Activated T-cell treated with anti-CD3 and anti-CD28 coated beads, Interleukin-2, amount 50 U/mL, for 1 hour (primary cell): ENCODE results near the gene FLT1.

Experiments
- DNase-seq: peaks from one replicate; pipeline ENCODE4 v3.0.0-alpha.2; 2020

The FLT1 gene, protein sequence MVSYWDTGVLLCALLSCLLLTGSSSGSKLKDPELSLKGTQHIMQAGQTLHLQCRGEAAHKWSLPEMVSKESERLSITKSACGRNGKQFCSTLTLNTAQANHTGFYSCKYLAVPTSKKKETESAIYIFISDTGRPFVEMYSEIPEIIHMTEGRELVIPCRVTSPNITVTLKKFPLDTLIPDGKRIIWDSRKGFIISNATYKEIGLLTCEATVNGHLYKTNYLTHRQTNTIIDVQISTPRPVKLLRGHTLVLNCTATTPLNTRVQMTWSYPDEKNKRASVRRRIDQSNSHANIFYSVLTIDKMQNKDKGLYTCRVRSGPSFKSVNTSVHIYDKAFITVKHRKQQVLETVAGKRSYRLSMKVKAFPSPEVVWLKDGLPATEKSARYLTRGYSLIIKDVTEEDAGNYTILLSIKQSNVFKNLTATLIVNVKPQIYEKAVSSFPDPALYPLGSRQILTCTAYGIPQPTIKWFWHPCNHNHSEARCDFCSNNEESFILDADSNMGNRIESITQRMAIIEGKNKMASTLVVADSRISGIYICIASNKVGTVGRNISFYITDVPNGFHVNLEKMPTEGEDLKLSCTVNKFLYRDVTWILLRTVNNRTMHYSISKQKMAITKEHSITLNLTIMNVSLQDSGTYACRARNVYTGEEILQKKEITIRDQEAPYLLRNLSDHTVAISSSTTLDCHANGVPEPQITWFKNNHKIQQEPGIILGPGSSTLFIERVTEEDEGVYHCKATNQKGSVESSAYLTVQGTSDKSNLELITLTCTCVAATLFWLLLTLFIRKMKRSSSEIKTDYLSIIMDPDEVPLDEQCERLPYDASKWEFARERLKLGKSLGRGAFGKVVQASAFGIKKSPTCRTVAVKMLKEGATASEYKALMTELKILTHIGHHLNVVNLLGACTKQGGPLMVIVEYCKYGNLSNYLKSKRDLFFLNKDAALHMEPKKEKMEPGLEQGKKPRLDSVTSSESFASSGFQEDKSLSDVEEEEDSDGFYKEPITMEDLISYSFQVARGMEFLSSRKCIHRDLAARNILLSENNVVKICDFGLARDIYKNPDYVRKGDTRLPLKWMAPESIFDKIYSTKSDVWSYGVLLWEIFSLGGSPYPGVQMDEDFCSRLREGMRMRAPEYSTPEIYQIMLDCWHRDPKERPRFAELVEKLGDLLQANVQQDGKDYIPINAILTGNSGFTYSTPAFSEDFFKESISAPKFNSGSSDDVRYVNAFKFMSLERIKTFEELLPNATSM (N-terminal part only)

DNA sequence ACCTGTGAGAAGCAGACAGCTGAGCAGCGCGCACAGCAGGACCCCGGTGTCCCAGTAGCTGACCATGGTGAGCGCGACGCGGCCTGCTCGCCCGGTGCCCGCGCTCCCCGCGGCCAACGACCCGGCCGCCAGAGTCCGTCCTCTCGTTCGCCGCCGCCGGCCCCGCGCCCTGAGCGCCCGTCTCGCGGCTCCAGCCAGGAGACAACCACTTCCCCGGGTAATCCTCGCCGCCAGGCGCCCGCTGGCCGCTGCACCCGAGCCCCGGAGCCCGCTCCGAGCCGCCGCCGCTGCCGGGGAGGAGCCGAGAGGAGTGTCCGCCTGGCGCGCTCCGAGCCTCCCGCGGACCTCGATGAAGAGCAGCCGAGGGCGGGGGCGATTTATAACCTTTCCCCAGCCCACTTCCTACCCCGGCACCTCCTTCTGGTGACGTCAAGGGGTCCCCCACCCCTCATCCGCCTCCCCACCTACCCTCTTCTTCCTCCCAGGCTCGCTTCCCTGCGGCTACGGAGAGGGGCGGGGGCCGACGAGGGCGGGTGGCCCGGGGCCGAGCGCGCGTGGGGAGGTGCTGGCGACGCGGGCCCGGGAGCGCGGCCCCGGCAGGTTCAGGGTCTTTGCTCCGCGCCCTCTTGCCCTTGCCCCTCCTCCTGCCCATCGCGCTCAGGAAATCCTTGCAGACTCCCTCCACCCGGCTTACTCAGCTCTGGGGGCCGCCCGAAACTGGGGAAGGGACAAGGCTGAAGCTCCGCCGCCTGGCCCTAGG, at the start of gene FLT1:
Gene FLT1, minus strand, starts transcription at position 351 of the 760 bp plus-strand sequence. Its CDS starts 285 bp downstream, at position 66.
- peak; percentile 53 for DNase-seq

DNA sequence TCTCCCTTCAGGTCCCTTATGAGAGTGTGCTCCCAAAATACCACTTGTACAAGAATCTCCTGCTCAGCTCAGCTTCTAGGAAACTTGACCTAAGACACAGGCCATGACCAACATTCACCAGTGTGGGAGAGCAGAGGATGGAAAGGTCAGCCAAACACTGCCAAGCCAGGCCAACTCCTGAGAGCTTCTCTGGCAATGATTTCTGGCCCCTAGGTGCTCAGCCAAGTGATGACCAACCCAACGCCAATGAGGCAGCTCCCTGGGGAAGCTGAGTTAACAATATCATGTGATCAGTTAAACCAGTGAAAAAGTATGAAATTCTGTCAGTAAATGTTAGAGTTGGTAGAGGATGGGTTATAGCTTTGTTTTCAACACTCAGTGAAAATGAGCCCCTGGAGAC, 49.1 kb upstream of the FLT1 start:
- no peak for DNase-seq

DNA sequence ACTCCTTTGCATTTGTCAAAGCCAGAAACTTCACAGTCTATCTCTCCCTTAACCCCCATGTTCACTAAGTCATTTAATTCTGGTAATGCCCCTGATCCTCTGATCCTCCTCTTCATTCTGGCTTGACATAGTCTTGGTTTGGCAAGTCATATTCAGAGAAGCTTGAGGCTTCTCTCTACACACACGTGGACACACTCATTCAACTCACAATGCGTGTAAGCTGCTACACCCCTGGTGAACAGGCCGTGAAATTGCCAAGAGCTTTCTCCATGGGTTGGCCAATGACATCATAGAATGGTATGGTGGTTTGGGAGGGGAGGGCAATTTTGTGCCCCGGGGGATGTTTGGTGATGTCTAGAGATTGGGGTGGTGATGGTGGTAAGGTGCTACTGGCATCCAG, 47.9 kb upstream of the FLT1 start:
- no peak for DNase-seq

DNA sequence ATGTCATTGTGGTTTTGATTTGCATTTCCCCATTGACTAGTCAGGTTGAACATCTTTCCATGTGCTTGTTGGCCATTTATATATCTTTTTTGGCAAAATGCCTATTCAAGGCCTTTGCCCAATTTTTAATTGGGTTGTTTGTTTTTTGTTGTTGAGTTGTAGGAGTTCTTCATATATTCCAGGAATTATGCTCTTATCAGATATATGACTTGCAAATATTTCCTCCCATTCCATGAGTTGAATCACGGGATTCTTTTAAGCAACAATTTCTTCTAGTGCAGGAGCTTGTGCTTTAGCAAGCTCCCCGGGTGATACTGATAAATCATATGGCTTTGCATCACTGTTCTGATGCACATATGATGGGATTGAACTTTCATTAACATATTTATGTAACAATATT, 47.0 kb upstream of the FLT1 start:
- no peak for DNase-seq

DNA sequence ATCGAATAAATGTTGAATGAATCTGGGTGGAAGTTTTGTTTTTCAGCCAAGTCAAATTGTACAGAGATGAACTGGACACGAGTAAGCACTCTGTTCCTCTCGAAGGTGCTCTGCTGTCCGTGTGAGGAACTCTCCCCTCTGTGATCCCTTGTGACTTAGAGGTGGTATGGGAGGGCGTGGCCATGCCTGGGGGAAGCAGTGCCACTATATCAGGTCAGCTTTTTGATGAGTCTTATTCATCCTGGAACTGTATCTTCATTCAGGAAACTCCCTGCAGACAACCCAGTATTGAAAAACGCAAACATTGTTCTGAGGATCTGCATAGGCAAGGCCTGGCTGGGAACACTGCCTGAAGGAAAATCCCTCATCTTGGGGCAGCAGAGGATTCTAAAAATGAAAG, 45.7 kb upstream of the FLT1 start:
- no peak for DNase-seq

DNA sequence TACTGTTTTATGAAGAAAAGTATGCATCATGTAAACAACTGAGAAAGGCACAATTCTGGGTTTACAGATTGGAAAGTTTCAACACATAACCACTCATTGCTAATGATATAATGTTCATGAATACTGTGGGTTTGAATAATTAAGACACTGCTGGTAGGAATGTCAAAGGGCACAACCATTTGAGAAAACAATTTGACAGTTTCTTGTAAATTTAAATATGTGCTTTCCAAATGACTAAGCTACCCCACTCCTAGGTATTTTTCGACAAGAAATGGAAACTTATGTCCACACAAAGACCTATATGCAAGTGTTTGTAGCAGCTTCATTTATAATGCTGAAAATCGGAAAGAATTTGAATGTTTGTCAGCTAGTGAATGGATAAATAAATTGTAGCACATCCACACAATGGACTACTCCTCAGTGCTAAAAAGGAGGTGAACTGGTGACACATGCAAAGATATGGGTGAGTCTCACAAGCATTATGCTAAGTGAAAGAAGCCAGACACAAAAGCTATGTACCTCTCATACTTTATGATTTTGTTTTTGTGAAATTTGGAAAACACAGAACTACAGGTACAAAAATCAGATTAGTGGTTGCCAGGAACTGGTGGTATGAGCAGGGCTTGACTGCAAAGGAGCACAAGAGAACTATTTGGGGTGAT, 44.8 kb upstream of the FLT1 start:
- DNase-seq: no peak

DNA sequence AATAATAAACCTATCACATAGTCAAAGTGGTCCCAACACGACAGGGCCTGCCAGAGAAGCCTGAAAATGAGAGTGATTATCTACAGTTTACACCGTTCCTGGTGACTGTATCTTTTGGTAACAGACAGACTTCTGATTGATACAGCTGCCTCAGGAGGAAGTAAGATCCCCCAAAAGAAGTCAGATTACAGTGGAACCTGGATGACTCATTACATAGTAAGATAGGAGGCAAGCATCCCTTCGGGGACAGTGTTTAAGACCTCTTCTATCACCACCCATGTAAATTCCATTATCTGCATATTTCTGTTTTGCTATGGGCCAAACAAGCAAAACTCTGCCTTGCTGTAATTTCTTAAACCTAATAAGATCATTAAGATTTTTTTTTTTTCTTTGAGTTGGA, 44.0 kb upstream of the FLT1 start:
- DNase-seq: no peak

DNA sequence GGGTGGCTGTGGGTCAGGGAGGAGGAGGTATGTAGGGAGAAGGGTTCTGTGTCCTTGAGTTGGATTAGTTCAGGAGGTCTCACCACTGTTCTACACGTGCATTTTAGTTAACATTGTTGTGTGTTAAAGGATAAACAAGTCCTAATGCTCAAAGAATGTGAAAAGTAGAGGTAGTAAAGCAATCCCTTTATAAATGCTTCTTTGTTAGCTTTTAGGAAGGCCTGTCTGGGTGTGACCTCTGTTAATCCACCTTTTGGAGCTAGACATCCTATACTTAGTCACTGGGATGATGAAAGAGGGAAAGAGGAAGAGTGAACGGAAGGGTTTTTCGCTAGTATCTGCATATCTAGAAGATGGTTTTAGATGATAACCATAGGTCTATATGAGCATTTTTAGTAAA, 42.2 kb upstream of the FLT1 start:
- DNase-seq: no peak

DNA sequence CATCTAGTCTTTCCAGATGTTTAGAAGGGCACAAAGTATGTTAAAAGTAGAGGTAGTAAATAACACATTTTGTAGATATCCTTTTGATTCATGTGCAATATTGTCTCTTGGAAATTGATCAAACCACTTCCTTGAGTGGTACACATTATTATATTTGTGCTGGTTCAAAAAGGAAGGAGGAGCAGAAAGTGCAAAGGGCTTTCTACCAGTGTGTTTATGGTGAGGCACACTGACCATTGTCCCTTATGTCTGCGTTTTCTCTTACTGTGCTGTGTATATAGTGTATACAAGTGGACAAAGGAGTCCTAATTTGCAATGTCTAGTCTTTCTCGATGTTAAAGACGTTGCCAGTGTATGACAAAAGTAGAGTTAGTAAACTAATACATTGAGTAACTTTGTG, 41.4 kb upstream of the FLT1 start:
- DNase-seq: no peak

DNA sequence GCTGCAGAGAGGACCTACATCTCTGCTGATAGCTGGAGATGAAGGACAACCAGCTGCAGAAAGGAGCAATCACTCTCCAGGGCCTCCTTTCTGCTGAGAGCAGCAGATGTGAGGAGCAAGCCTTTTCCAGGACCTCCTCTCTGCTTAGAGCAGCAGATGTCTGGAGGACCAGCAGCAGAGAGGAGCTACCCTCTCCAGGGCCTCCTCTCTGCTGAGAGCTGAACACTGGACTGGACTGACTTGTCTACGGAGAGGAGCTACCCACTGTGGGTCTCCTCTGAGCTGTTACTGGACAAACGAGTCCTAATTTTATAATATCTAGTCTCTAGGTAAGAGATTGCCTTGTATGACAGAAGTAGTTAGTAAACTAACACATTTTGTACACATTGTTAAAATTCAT, 40.8 kb upstream of the FLT1 start:
- no peak for DNase-seq

DNA sequence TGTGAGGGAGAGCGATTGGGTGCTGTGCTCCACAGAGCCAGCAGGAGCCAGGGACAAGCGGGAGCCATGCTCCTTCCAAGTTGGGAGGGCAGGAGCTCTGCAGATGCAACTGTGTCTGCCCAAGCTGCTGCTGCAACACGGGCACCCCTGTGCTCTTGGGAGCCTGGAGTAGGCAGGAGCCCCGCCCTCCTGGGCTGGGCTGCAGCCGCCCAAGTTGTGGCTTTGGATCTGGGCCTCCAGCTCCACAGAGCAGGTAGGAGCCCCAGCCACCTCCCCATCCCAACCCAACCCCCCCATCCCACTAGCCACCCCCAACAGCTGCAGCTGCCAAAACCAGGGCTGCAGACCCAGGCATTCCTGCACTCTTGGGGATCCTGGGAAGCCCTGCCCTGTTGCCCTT, 39.9 kb upstream of the FLT1 start:
- DNase-seq: no peak

DNA sequence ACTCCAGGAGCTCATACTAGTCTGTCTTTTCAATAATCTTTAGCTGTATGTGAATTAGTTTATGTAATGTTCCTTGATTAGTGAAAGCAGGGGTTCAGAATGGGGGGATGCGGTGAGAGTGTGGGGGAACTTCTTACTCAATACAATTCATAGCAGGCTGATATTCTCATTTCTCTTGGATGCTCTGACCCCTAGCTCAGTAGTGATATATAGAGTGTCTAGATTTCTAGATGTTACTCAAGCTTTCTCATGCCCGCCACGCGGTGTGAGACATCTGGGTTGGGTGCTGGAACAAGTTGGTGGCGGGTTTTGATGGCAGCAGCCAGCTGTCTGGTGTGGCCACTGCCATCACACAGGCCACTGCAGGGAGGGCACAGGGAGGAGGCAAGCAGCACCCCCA, 39.3 kb upstream of the FLT1 start:
- no peak for DNase-seq

DNA sequence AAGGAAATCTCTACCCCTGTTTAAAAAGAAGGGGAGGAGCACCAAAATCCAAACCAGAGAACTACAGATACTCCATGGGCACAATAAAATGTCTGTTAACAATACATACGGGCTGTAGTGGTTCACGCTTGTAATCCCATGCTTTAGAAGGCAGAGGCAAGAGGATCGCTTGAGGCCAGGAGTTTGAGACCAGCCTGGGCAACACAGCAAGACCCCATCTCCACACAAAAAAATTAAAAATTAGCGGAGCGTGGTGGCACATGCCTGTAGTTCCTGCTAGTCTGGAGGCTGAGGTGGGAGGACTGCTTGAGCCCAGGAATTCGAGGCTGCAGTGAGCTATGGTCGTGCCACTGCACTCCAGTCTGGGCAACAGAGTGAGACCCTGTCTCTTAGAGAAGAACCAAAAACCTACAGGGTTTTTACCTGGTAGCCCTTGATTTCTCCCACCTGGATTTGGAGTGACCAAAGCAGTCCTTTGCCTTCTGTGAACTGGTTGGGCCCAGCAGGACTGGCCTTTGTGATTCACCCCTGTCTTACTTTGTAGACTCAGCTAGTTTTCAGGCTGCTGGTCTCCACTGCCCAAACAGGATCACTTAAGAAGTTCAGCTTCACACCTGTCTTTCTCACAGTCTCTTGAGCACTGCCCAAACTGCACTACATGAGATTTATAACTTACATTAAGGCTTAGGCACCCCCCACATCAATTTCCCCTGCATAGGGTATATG, 38.7 kb upstream of the FLT1 start:
- DNase-seq: no peak

DNA sequence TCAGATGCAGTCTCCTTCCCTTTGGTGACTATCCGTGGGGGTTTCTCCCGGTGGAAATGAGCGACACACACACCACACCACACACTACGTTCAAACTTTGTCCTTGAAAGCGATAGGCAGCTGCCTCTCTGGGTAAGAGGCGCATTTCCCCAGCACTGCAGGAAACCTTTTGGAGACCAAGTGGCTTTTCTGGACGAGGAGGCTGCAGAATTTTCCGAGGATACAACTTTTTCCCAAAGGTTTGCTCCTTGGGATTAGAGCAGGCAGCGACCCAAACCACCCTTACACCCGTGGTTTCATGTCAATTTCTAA, 38.2 kb upstream of the FLT1 start:
- DNase-seq: no peak

DNA sequence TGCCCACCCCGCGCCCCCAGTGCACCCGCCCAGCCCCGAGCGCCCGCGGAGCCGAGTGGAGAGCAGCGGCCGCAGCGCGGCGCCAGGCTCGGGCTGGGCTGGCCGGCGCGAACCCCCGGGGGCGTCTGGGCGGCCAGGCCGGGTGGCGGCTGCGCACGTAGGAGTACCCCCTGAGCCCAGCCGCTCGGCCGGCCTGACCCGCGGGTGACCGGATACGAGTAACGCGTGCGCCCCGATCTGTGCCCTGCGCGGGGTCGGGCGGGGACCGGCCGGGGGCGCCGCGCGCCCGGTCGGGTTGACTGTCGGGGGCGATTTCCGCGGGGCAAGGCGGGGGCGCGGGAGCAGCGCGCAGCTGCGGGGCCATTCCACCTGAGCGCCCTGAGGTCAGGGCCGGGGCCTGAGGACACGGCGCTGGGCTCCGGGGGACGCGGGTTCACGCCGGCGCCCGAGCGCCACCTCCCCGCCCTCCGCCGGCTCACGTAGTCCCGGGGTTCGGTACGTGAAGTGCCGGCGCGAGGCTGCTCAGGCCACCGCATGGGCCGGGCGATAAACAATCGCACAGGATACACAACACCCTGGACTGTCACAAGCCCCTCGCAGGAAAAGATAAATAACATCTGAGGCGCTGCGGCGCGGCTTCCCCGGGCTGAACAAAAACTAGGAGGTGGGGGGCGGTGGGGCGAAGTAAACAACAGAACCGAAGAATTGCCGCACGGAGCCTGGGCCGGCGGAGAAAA, 37.6 kb upstream of the FLT1 start:
- DNase-seq: peak; percentile 19

DNA sequence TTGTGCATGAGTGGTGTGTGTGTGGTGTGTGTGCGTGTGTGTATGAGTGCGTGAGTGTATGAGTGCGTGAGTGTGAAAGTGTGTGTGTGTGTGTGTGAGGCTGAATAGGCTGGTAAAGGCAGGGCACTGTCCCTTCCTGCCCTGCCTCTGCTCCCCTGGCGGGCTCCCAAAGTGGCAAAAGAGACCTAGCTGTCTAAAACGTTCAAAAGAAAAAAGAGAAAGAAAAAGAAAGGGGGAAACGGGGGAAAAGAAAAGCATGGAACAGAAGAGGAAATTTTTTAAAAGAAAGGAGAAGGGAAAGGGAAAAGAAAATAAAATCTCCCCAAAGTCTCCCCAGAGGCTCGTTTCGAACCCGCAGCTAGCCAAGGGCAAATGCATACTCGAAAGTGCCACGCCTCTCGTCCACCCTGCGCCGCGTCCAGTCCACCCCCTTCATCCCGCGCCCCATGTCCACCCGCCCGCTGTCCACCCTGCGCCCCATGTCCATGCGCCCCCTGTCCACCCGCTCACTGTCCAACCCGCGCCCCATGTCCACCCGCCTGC, 37.0 kb upstream of the FLT1 start:
- no peak for DNase-seq

DNA sequence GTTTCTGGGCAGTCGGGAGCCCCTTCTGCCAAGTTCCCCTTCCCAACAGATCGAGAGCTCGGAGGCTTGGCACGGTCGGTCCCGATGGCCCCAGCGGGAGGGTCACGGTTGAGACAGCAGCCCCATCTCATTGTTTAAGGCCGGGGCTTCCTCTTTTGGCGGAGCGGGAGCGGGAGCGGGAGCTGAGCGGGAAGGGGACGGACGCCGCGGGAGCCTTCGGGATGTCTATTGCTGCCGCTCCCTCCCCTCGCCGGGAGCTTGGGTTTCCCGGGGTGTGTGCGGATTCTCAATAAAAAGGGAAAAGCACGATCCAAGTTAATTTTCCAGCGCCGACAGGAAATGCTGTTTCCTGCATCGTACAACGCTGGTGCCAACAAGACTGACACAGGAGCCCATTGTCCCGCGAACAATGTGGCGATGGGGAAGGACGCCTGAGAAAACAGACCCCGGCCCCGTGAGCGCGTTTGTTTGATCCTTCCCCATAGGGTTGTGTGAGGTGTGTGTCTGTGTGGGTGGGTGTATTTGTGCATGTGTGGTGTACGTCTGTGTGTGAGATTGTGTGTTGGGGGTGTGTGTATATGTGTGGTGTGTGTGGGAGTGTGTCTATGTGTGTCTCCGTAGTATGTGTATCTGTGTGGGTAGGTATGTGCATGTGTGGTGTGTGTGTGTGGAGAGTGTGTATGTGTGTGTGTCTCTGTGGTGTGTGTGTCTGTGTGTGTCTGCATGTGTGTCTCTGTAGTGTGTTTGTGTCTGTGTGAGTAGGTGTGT, 36.3 kb upstream of the FLT1 start:
- no peak for DNase-seq

DNA sequence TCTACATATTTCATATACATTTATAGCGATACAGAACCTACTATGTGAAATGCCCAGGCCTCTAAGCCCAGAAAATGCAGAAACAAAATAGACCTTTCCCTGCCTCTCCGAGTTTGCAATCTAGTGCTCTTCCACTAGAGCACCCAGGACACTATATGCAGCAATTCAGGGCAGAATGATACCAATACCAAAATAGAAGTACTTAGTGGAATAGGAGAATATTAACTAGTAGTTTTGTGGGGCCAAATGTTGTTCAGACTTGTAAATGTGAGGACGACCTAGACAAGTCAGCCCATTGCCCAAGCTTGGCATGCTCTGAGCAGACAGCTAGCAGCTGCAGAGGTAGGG, 35.8 kb upstream of the FLT1 start:
- no peak for DNase-seq

DNA sequence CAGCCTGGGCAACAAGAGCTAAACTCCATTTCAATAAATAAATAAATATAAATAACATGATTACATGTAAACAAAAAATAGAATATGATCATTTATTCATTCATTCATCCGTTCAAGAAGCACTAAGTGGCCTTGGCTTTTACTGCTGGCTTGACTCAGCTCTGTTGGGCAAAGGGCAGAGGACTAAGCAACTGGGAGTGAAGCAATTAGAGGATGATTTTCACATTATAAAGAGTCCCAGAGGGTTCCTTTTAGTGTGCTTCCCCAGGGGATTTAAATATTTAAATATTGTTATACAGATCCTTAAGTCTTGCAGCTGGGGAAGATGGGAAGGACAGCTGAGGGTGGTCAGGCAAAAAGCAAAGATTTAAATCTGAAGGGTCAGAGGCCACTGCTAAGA, 34.9 kb upstream of the FLT1 start:
- DNase-seq: no peak

DNA sequence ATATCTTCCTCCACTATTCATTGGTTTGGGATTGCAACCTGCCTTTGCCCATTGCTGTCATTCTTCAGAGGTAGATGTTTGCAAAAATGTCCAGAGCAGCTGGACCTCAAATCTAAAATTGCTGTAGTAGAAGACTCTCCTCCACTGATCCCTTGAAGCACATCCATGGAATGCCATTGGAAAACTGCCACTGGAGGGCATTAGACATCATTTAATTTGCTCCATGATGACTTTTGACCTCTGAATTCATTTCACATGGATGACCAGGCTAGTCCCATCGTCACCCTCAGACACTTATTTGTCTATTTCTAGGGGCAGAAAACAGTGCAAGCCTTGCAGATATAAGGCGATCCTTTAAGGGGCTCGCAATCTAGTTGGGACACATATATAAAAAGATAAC, 33.9 kb upstream of the FLT1 start:
- DNase-seq: no peak
